ENCODE results near the gene MYPN.

The MYPN gene

DNA sequence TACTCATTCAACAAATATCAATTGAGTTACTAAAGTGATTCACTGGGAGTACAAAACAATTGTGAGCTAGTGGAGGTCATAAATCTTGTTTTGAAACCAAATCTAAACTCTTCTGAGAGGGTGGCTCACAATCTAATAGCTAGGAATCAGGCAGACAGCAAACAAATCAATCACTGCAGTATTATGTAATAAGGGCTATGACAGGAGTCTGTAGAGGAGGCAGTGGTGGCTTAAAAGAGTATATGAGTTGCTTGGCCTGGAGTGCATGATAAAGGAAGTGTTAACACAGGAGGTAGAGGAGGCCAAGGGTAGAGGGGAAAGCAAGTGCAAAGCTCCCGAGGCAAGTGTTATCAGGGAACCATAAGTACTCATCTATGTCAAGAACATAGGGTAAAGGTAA is 16.5 kb downstream of the MYPN start:
- Histone ChIP-seq H2BK12ac (ENCODE audit: low read length in 2 of 2) (no peak overlapping the region), H2BK5ac (ENCODE audit: low read depth, low read length, poor library complexity, severe bottlenecking) (no peak overlapping the region)

DNA sequence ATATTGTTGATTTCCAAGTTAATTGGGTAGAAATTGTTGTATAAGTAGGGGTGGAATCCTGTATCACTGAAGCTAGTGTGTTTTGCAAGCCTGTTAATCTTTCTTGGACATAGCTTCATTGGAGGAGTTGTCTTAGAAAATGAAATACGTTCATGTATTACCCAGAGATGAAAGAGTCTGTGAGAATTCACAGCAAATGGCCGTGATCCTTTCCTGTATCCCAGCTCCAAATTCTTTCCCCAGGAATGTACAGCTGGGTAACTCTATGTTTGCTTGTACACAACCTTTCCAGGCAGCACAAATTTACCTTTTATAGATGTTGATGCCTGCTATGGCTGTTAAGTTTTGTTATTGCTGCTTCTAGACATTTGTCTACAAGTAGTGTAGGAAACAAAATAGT is 18.7 kb downstream of the MYPN start:
- Histone ChIP-seq H3K27ac (ENCODE audit: low read length, poor library complexity, severe bottlenecking) (no peak overlapping the region), H2BK12ac (ENCODE audit: low read length in 2 of 2) (no peak overlapping the region), H3K27me3 (ENCODE audit: control insufficient read depth in 1 of 2, insufficient read depth in 1 of 2, low read length in 2 of 2) (no peaks in the 10 kb centered on the region), H4K91ac (ENCODE audit: low read length) (no peak overlapping the region), H3K4me2 (ENCODE audit: low read length, poor library complexity, severe bottlenecking) (no peak overlapping the region), H3K23ac (ENCODE audit: low read length in 2 of 2) (no peak overlapping the region), H2BK15ac (ENCODE audit: low read depth, poor library complexity, severe bottlenecking) (no peak overlapping the region), H2AK5ac (ENCODE audit: low read length, severe bottlenecking) (no peak overlapping the region), H2BK5ac (ENCODE audit: low read depth, low read length, poor library complexity, severe bottlenecking) (no peak overlapping the region), H2BK120ac (ENCODE audit: low read depth, low read length) (no peak overlapping the region), H3K4me1 (ENCODE audit: control insufficient read depth, insufficient read depth, low read depth, low read length) (no peaks in the 10 kb centered on the region), H4K8ac (ENCODE audit: low read length) (no peak overlapping the region), H3K18ac (ENCODE audit: low read depth in 1 of 2, low read length in 2 of 2) (no peak overlapping the region), H2AFZ (ENCODE audit: low read depth, low read length) (no peak overlapping the region), H3K4ac (ENCODE audit: low read depth in 1 of 2, low read length in 2 of 2) (no peak overlapping the region), H3K14ac (ENCODE audit: low read length in 2 of 2) (no peak overlapping the region), H3K9me3 (ENCODE audit: control insufficient read depth, low read length) (no peaks in the 10 kb centered on the region), H3K36me3 (ENCODE audit: control insufficient read depth in 1 of 2, insufficient read depth in 2 of 2, low read depth in 1 of 2, low read length in 2 of 2) (no peaks in the 10 kb centered on the region), H3K9ac (ENCODE audit: low read length) (no peak overlapping the region), H3K79me1 (replicated peaks; ENCODE audit: low read length, poor library complexity, severe bottlenecking) (no peaks in the 10 kb centered on the region), H3K4me3 (ENCODE audit: insufficient read depth in 1 of 2, low read depth in 1 of 2, low read length in 2 of 2) (no peak overlapping the region)
- no peak for DNase-seq
- WGBS = 91% methylated on average over 2 of the region's 2 CpGs

More for the DNA sequence above, 16.5 kb downstream of the MYPN start:
- H2BK120ac ChIP-seq (ENCODE audit: low read depth, low read length) = no peak overlapping the region
- H3K4me3 ChIP-seq (ENCODE audit: insufficient read depth in 1 of 2, low read depth in 1 of 2, low read length in 2 of 2) = no peak overlapping the region
- WGBS = 60% methylated on average over 1 of the region's 1 CpG
- no peaks in the 10 kb centered on the region for H3K36me3 ChIP-seq (ENCODE audit: control insufficient read depth in 1 of 2, insufficient read depth in 2 of 2, low read depth in 1 of 2, low read length in 2 of 2)
- H3K14ac ChIP-seq (ENCODE audit: low read length in 2 of 2) = no peak overlapping the region
- no peak overlapping the region for H3K9ac ChIP-seq (ENCODE audit: low read length)
- no peak overlapping the region for H2AK5ac ChIP-seq (ENCODE audit: low read length, severe bottlenecking)
- H2BK15ac ChIP-seq (ENCODE audit: low read depth, poor library complexity, severe bottlenecking) = no peak overlapping the region
- H3K23ac ChIP-seq (ENCODE audit: low read length in 2 of 2) = no peak overlapping the region
- no peak overlapping the region for H3K4ac ChIP-seq (ENCODE audit: low read depth in 1 of 2, low read length in 2 of 2)
- peak; percentile 18 for DNase-seq
- H2AFZ ChIP-seq (ENCODE audit: low read depth, low read length) = no peak overlapping the region
- no peak overlapping the region for H3K18ac ChIP-seq (ENCODE audit: low read depth in 1 of 2, low read length in 2 of 2)
- H3K4me1 ChIP-seq (ENCODE audit: control insufficient read depth, insufficient read depth, low read depth, low read length) = no peaks in the 10 kb centered on the region
- no peak overlapping the region for H3K4me2 ChIP-seq (ENCODE audit: low read length, poor library complexity, severe bottlenecking)
- no peaks in the 10 kb centered on the region for H3K79me1 ChIP-seq (replicated peaks; ENCODE audit: low read length, poor library complexity, severe bottlenecking)
- H4K8ac ChIP-seq (ENCODE audit: low read length) = no peak overlapping the region
- H3K27me3 ChIP-seq (ENCODE audit: control insufficient read depth in 1 of 2, insufficient read depth in 1 of 2, low read length in 2 of 2) = no peaks in the 10 kb centered on the region
- H4K91ac ChIP-seq (ENCODE audit: low read length) = no peak overlapping the region
- no peak overlapping the region for H3K27ac ChIP-seq (ENCODE audit: low read length, poor library complexity, severe bottlenecking)
- H3K9me3 ChIP-seq (ENCODE audit: control insufficient read depth, low read length) = no peaks in the 10 kb centered on the region

DNA sequence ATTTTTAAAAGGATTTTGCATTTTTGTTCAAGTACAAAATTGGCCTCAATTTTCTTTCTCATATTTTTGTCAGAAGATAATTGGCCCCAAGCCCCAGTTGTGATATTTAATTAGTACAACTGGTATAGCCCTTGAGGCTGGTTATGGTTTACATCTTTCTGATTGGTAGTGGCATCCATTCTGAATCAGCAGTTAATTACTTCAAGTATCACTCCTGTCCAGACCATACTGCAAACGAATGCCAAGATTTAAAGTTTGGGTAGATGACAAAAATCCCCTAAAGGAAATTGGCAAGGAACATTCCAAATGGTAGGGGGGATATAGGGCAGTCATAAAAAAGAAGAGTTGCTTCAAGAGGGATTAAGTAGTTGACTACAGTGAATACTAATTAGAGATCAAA is 23.1 kb downstream of the MYPN start:
- no peaks in the 10 kb centered on the region for H3K79me1 ChIP-seq (replicated peaks; ENCODE audit: low read length, poor library complexity, severe bottlenecking)
- H3K14ac ChIP-seq (ENCODE audit: low read length in 2 of 2) = no peak overlapping the region
- no peak overlapping the region for H3K4ac ChIP-seq (ENCODE audit: low read depth in 1 of 2, low read length in 2 of 2)
- H3K27me3 ChIP-seq (ENCODE audit: control insufficient read depth in 1 of 2, insufficient read depth in 1 of 2, low read length in 2 of 2) = no peaks in the 10 kb centered on the region
- 75% methylated on average over 1 of the region's 1 CpG for WGBS
- no peak overlapping the region for H3K4me2 ChIP-seq (ENCODE audit: low read length, poor library complexity, severe bottlenecking)
- no peaks in the 10 kb centered on the region for H3K9me3 ChIP-seq (ENCODE audit: control insufficient read depth, low read length)
- H3K4me1 ChIP-seq (ENCODE audit: control insufficient read depth, insufficient read depth, low read depth, low read length) = peaks cover 3% of the 10 kb centered on the region
- no peak overlapping the region for H4K8ac ChIP-seq (ENCODE audit: low read length)
- H3K23ac ChIP-seq (ENCODE audit: low read length in 2 of 2) = no peak overlapping the region
- no peak for DNase-seq
- no peak overlapping the region for H4K91ac ChIP-seq (ENCODE audit: low read length)
- no peak overlapping the region for H2BK120ac ChIP-seq (ENCODE audit: low read depth, low read length)
- H3K27ac ChIP-seq (ENCODE audit: low read length, poor library complexity, severe bottlenecking) = no peak overlapping the region
- H3K9ac ChIP-seq (ENCODE audit: low read length) = no peak overlapping the region
- no peak overlapping the region for H2AK5ac ChIP-seq (ENCODE audit: low read length, severe bottlenecking)
- no peak overlapping the region for H2AFZ ChIP-seq (ENCODE audit: low read depth, low read length)
- no peak overlapping the region for H2BK12ac ChIP-seq (ENCODE audit: low read length in 2 of 2)
- no peaks in the 10 kb centered on the region for H3K36me3 ChIP-seq (ENCODE audit: control insufficient read depth in 1 of 2, insufficient read depth in 2 of 2, low read depth in 1 of 2, low read length in 2 of 2)
- no peak overlapping the region for H3K4me3 ChIP-seq (ENCODE audit: insufficient read depth in 1 of 2, low read depth in 1 of 2, low read length in 2 of 2)
- H2BK15ac ChIP-seq (ENCODE audit: low read depth, poor library complexity, severe bottlenecking) = no peak overlapping the region
- no peak overlapping the region for H3K18ac ChIP-seq (ENCODE audit: low read depth in 1 of 2, low read length in 2 of 2)
- no peak overlapping the region for H2BK5ac ChIP-seq (ENCODE audit: low read depth, low read length, poor library complexity, severe bottlenecking)

DNA sequence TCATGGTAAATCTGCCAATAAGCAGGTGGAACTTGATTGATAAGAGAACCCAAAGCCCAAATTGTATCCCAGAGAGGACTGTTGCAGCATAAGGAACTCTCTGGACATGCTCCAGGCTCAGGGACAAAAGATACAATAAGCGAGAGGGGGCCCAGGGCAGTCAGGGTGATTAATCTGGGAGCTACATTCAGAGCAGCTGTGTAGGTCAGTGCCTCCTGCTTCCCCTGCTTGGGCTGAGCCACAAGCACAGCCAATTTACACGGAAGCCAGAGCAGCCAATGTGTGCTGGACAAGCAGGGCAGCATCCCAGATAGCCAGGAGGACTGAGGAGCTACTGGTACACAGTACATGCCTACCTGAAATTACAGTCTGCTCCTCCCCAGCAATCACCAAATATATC is 24.2 kb downstream of the MYPN start:
- Histone ChIP-seq H2AK5ac (ENCODE audit: low read length, severe bottlenecking) (no peak overlapping the region), H2BK15ac (ENCODE audit: low read depth, poor library complexity, severe bottlenecking) (no peak overlapping the region), H3K27ac (ENCODE audit: low read length, poor library complexity, severe bottlenecking) (no peak overlapping the region), H3K14ac (ENCODE audit: low read length in 2 of 2) (peak overlapping the region in 1 of 2 experiments; percentile 7), H3K27me3 (ENCODE audit: control insufficient read depth in 1 of 2, insufficient read depth in 1 of 2, low read length in 2 of 2) (no peaks in the 10 kb centered on the region), H2BK120ac (ENCODE audit: low read depth, low read length) (no peak overlapping the region), H3K18ac (ENCODE audit: low read depth in 1 of 2, low read length in 2 of 2) (peak overlapping the region in 1 of 2 experiments; percentile 21), H2BK5ac (ENCODE audit: low read depth, low read length, poor library complexity, severe bottlenecking) (no peak overlapping the region), H2BK12ac (ENCODE audit: low read length in 2 of 2) (no peak overlapping the region), H3K79me1 (replicated peaks; ENCODE audit: low read length, poor library complexity, severe bottlenecking) (no peaks in the 10 kb centered on the region), H3K9ac (ENCODE audit: low read length) (no peak overlapping the region), H3K9me3 (ENCODE audit: control insufficient read depth, low read length) (no peaks in the 10 kb centered on the region), H3K4me2 (ENCODE audit: low read length, poor library complexity, severe bottlenecking) (no peak overlapping the region), H3K36me3 (ENCODE audit: control insufficient read depth in 1 of 2, insufficient read depth in 2 of 2, low read depth in 1 of 2, low read length in 2 of 2) (no peaks in the 10 kb centered on the region), H3K4me1 (ENCODE audit: control insufficient read depth, insufficient read depth, low read depth, low read length) (peaks cover 3% of the 10 kb centered on the region), H3K4me3 (ENCODE audit: insufficient read depth in 1 of 2, low read depth in 1 of 2, low read length in 2 of 2) (no peak overlapping the region), H3K23ac (ENCODE audit: low read length in 2 of 2) (peak overlapping the region in 1 of 2 experiments; percentile 93), H4K8ac (ENCODE audit: low read length) (no peak overlapping the region), H4K91ac (ENCODE audit: low read length) (peak overlapping the region; percentile 1), H3K4ac (ENCODE audit: low read depth in 1 of 2, low read length in 2 of 2) (no peak overlapping the region), H2AFZ (ENCODE audit: low read depth, low read length) (no peak overlapping the region)
- DNase-seq = no peak
- 57% methylated on average over 2 of the region's 2 CpGs for WGBS
